SU-DHL-6 (cell line): ENCODE data around the gene ARV1.

Experiments
- H2AFZ ChIP-seq: fragments of 200-600 bp; sonication (generic); 2 replicates; pipeline ENCODE4 v1.6.1; 2014; ENCODE audit warnings: low read depth, mild to moderate bottlenecking, moderate library complexity, mixed read lengths, antibody characterized with exemption, low read length; ENCODE audit not compliant: severe bottlenecking
- H3F3A ChIP-seq: fragments of 200-600 bp; shearing (Covaris generic); 2 replicates; pipeline ENCODE4 v1.6.0; 2016; ENCODE audit warnings: antibody characterized with exemption, mild to moderate bottlenecking; ENCODE audit not compliant: insufficient read depth
- H3K27ac ChIP-seq: fragments of 200-600 bp; sonication (generic); 2 replicates; pipeline ENCODE4 v1.5.1; 2016; ENCODE audit warnings: low read depth, mild to moderate bottlenecking, low read length, moderate library complexity, mixed read lengths
- H3K27me3 ChIP-seq: fragments of 200-600 bp; sonication (generic), shearing (Covaris generic); 2 replicates; pipeline ENCODE4 v1.6.0; 2014; ENCODE audit warnings: mild to moderate bottlenecking, low read length
- H3K36me3 ChIP-seq: fragments of 200-600 bp; sonication (generic); 2 replicates; pipeline ENCODE4 v1.6.1; 2014; ENCODE audit warnings: mild to moderate bottlenecking, low read length, mixed read lengths
- H3K4me2 ChIP-seq: fragments of 300-600, 200-600 bp; shearing (Covaris generic), sonication (generic); 2 replicates; pipeline ENCODE4 v1.6.0; 2014; ENCODE audit warnings: low read length, low read depth, mild to moderate bottlenecking; ENCODE audit not compliant: poor library complexity, severe bottlenecking
- H3K4me3 ChIP-seq: fragments of 200-600 bp; sonication (generic); 2 replicates; pipeline ENCODE4 v1.5.1; 2014; ENCODE audit warnings: antibody characterized with exemption, low read length, mild to moderate bottlenecking, mixed read lengths; ENCODE audit not compliant: insufficient read depth, poor library complexity, severe bottlenecking
- H3K79me2 ChIP-seq: fragments of 200-600 bp; sonication (generic); 2 replicates; pipeline ENCODE4 v1.6.1; 2014; ENCODE audit warnings: mild to moderate bottlenecking, low read length, moderate library complexity; ENCODE audit not compliant: insufficient read depth
- H3K9ac ChIP-seq: fragments of 200-600 bp; sonication (generic); 2 replicates; pipeline ENCODE4 v1.7.0; 2014; ENCODE audit warnings: mild to moderate bottlenecking, low read length
- H3K9me2 ChIP-seq: fragments of 200-600 bp; sonication (generic); replicated peaks from 2 replicates; pipeline ENCODE4 v1.6.1; 2014; ENCODE audit warnings: low read length; ENCODE audit not compliant: insufficient read depth
- H3K9me3 ChIP-seq: fragments of 200-600 bp; sonication (generic); 2 replicates; pipeline ENCODE4 v1.6.1; 2014; ENCODE audit warnings: low read length, mixed read lengths; ENCODE audit not compliant: insufficient read depth
- H4K20me1 ChIP-seq: fragments of 200-600 bp; sonication (generic); 2 replicates; pipeline ENCODE4 v1.6.1; 2014; ENCODE audit warnings: low read depth, mild to moderate bottlenecking, antibody characterized with exemption, low read length, moderate library complexity, mixed read lengths
- EZH2phosphoT487 ChIP-seq: fragments of 200-600 bp; sonication (generic), shearing (Covaris generic); conservative IDR thresholded peaks from 2 replicates; pipeline ENCODE4 v1.6.1; 2018; ENCODE audit warnings: mild to moderate bottlenecking, antibody characterized with exemption, low read length, moderate library complexity, mixed read lengths
- TF ChIP-seq, protein P1 (sequence below): fragments of 200-600 bp; sonication (generic); IDR thresholded peaks from one replicate; pipeline ENCODE4 v1.5.1; 2017; ENCODE audit warnings: antibody characterized with exemption, mild to moderate bottlenecking, low read length, moderate library complexity; ENCODE audit not compliant: insufficient read depth, poor library complexity, severe bottlenecking

The ARV1 gene

DNA sequence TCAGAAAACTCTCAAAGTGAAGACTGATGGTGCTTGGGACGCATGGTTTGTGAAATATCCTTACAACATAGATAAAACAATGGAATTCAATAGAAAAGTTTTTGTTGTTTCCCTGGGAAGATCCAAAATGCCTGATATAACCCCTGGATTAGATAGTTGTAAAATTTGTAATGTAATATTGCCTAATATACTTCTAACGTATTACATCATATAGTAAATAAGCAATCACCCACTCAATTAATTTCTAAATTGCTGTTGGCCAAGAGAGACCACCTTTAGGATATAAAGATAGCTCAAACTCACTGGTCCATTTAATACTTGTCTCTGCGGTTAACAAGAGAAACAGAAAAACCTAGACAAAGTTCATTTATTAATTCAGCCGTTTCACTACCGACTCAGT, 42.4 kb upstream of the ARV1 start:
- H3K27ac ChIP-seq, result no peak overlapping the region
- no peak overlapping the region for H3K4me3 ChIP-seq
- TF ChIP-seq, protein P1, sequence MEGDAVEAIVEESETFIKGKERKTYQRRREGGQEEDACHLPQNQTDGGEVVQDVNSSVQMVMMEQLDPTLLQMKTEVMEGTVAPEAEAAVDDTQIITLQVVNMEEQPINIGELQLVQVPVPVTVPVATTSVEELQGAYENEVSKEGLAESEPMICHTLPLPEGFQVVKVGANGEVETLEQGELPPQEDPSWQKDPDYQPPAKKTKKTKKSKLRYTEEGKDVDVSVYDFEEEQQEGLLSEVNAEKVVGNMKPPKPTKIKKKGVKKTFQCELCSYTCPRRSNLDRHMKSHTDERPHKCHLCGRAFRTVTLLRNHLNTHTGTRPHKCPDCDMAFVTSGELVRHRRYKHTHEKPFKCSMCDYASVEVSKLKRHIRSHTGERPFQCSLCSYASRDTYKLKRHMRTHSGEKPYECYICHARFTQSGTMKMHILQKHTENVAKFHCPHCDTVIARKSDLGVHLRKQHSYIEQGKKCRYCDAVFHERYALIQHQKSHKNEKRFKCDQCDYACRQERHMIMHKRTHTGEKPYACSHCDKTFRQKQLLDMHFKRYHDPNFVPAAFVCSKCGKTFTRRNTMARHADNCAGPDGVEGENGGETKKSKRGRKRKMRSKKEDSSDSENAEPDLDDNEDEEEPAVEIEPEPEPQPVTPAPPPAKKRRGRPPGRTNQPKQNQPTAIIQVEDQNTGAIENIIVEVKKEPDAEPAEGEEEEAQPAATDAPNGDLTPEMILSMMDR, result no peak
- TF ChIP-seq EZH2phosphoT487, result no peak
- H2AFZ ChIP-seq, result no peak overlapping the region
- H3K4me2 ChIP-seq, result no peak overlapping the region
- H3K36me3 ChIP-seq, result peaks cover 3% of the 10 kb centered on the region; the same call in 1 of the 2 replicates
- H3K79me2 ChIP-seq, result no peaks in the 10 kb centered on the region
- no peaks in the 10 kb centered on the region for H3F3A ChIP-seq
- no peak overlapping the region for H3K9ac ChIP-seq
- no peaks in the 10 kb centered on the region for H4K20me1 ChIP-seq
- no peaks in the 10 kb centered on the region for H3K9me3 ChIP-seq
- no peaks in the 10 kb centered on the region for H3K27me3 ChIP-seq
- no peaks in the 10 kb centered on the region for H3K9me2 ChIP-seq

DNA sequence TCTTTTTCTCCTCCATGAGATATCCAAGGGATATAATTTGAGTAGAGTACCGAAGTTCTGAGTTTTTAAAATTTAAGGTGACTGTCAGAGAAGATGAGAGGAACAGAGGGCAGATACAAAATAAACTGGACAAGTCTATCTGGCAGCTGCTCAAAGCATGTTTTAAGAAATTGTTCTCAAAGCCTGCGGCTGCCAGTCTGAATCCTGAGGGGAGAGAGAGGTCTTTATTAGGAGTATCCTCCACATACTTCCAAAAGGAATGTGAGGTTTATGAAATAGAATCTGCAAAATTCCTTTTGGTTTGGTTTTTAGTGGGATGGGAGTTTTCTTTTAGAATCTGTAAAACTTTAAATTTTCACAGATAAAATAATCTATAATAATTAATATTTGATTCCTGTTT, 41.5 kb upstream of the ARV1 start:
- Histone ChIP-seq H3K4me3 (no peak overlapping the region), H3K4me2 (no peak overlapping the region), H3K27me3 (no peaks in the 10 kb centered on the region), H3K9me3 (no peaks in the 10 kb centered on the region), H3K36me3 (peaks cover 3% of the 10 kb centered on the region; the same call in 1 of the 2 replicates), H3K27ac (no peak overlapping the region), H3K9ac (no peak overlapping the region), H3K79me2 (no peaks in the 10 kb centered on the region), H4K20me1 (no peaks in the 10 kb centered on the region), H3K9me2 (no peaks in the 10 kb centered on the region), H3F3A (no peaks in the 10 kb centered on the region), H2AFZ (no peak overlapping the region)
- TF ChIP-seq EZH2phosphoT487, result no peak
- TF ChIP-seq, protein P1, result no peak

DNA sequence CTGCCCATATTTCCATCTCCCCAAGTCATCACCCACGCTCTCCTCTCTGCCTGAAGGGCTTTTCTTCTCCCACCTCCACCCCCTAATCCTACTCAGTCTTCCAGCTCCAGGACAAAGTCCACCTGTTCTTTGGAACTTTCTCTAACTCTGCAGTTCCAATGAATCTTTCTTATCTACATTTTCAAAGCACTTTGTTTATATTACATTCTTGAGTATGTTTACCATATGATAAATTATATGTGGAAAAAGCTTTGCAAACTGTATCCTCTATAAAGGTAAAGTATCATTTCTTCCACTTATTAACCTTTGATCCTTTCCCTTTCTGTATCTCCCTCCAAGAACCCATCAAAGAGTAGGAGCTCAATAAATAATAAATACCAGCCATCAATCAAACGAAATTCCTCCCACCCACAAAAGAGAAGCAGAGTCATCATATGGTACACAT, 39.9 kb upstream of the ARV1 start:
- Histone ChIP-seq H3K9me2 (no peaks in the 10 kb centered on the region), H2AFZ (no peak overlapping the region), H3F3A (no peaks in the 10 kb centered on the region), H3K9ac (no peak overlapping the region), H4K20me1 (no peaks in the 10 kb centered on the region), H3K36me3 (peaks cover 7% of the 10 kb centered on the region; the same call in 1 of the 2 replicates), H3K4me3 (no peak overlapping the region), H3K4me2 (no peak overlapping the region), H3K27ac (no peak overlapping the region), H3K9me3 (no peaks in the 10 kb centered on the region), H3K79me2 (no peaks in the 10 kb centered on the region), H3K27me3 (no peaks in the 10 kb centered on the region)
- TF ChIP-seq EZH2phosphoT487, result no peak
- TF ChIP-seq, protein P1, result no peak
